ENCODE data around the gene SPAG6.

The SPAG6 gene

GRCh38 chr10:22321924-22322640 is 23.2 kb upstream of the SPAG6 start:
- no peak for DNase-seq (ENCODE audit: low read depth)

GRCh38 chr10:22322641-22323160 is 22.6 kb upstream of the SPAG6 start:
- DNase-seq (ENCODE audit: low read depth) = no peak

GRCh38 chr10:22323538-22324305 is 21.6 kb upstream of the SPAG6 start:
- no peak for DNase-seq (ENCODE audit: low read depth)

- DNase-seq (ENCODE audit: low read depth) = no peak
Observed at GRCh38 chr10:22324413-22324812, 20.9 kb upstream of the SPAG6 start.

- no peak for DNase-seq (ENCODE audit: low read depth)
Observed at GRCh38 chr10:22324893-22325271, 20.4 kb upstream of the SPAG6 start.

- DNase-seq (ENCODE audit: low read depth) = peak; percentile 37
Observed at GRCh38 chr10:22325272-22326144, 19.8 kb upstream of the SPAG6 start.

GRCh38 chr10:22326145-22326702 is 19.1 kb upstream of the SPAG6 start:
- no peak for DNase-seq (ENCODE audit: low read depth)

- DNase-seq (ENCODE audit: low read depth) = no peak
Observed at GRCh38 chr10:22329150-22329549, 16.1 kb upstream of the SPAG6 start.

GRCh38 chr10:22332116-22332692 is 13.1 kb upstream of the SPAG6 start:
- DNase-seq (ENCODE audit: low read depth) = no peak

GRCh38 chr10:22333167-22333974 is 11.9 kb upstream of the SPAG6 start:
- no peak for DNase-seq (ENCODE audit: low read depth)

GRCh38 chr10:22333975-22334282 is 11.4 kb upstream of the SPAG6 start:
- no peak for DNase-seq (ENCODE audit: low read depth)

- no peak for DNase-seq (ENCODE audit: low read depth)
Observed at GRCh38 chr10:22334414-22335172, 10.7 kb upstream of the SPAG6 start.

GRCh38 chr10:22335173-22335933 is 9.9 kb upstream of the SPAG6 start:
- no peak for DNase-seq (ENCODE audit: low read depth)

GRCh38 chr10:22338185-22338900 is 7.0 kb upstream of the SPAG6 start:
- no peak for DNase-seq (ENCODE audit: low read depth)

- no peak for DNase-seq (ENCODE audit: low read depth)
Observed at GRCh38 chr10:22338931-22339330, 6.4 kb upstream of the SPAG6 start.

GRCh38 chr10:22339761-22340328 is 5.5 kb upstream of the SPAG6 start:
- DNase-seq (ENCODE audit: low read depth) = no peak

GRCh38 chr10:22340329-22341189 is 4.7 kb upstream of the SPAG6 start:
- DNase-seq (ENCODE audit: low read depth) = peak; percentile 60
